Keratinocyte (primary cell): ENCODE results near the gene HECTD4. TPM values are rescaled to one million over a fixed set of nuclear protein-coding genes. Genes with fewer than 3 reads are reported as not detected.
A peak's percentile ranks its signal among the peaks of the same experiment; 100 is the strongest.

Source experiments
- DNase-seq: peaks from one replicate; pipeline ENCODE4 v3.0.0-alpha.2; 2011; ENCODE audit warnings: low read depth, missing footprints, low spot score
- FAIRE-seq: peaks from 2 replicates; lab custom pipeline; 2011; peaks lifted over from hg19 to GRCh38; lab: Jason Lieb, UNC
- H2AFZ ChIP-seq: 2 replicates; pipeline ENCODE4 v1.6.0; 2012; ENCODE audit warnings: low read length, control low read depth, inconsistent platforms; ENCODE audit not compliant: control insufficient read depth
- H3K27ac ChIP-seq: 2 replicates; pipeline ENCODE4 v1.5.1; 2011; ENCODE audit warnings: low read length; ENCODE audit not compliant: control insufficient read depth, insufficient read depth
- H3K27me3 ChIP-seq: 3 replicates; pipeline ENCODE4 v1.6.0; 2011; ENCODE audit warnings: low read length; ENCODE audit not compliant: control insufficient read depth, insufficient read depth; ENCODE audit errors: extremely low read depth
- H3K36me3 ChIP-seq, 2 experiments: 2 replicates in 1 of 2; 3 replicates in 1 of 2; pipeline ENCODE4 v1.5.1; 2011; ENCODE audit warnings: low read length in 2 of 2, mild to moderate bottlenecking in 1 of 2; ENCODE audit not compliant: control insufficient read depth in 2 of 2, insufficient read depth in 2 of 2; ENCODE audit errors: extremely low read depth in 1 of 2
- H3K4me1 ChIP-seq: 3 replicates; pipeline ENCODE4 v1.5.1; 2011; ENCODE audit warnings: low read length; ENCODE audit not compliant: control insufficient read depth, insufficient read depth; ENCODE audit errors: extremely low read depth
- H3K4me2 ChIP-seq: 3 replicates; pipeline ENCODE4 v1.6.0; 2011; ENCODE audit warnings: low read depth, low read length; ENCODE audit not compliant: control insufficient read depth, insufficient read depth; ENCODE audit errors: extremely low read depth
- H3K4me3 ChIP-seq, 3 experiments: fragments of 200-600 bp in 1 of 3; sonication (generic) in 1 of 3; 2 replicates in 2 of 3; 3 replicates in 1 of 3; pipeline ENCODE4 v1.5.1; 2011 to 2016; ENCODE audit warnings: low read length in 3 of 3, mild to moderate bottlenecking in 3 of 3, control low read depth in 2 of 3, inconsistent platforms in 1 of 3, low read depth in 1 of 3, mixed read lengths in 1 of 3, mixed run types in 1 of 3, moderate library complexity in 1 of 3; ENCODE audit not compliant: control insufficient read depth in 2 of 3, insufficient read depth in 2 of 3; ENCODE audit errors: extremely low read depth in 1 of 3
- H3K79me2 ChIP-seq: 2 replicates; pipeline ENCODE4 v1.6.0; 2012; ENCODE audit warnings: low read length; ENCODE audit not compliant: control insufficient read depth, insufficient read depth
- H3K9ac ChIP-seq: 3 replicates; pipeline ENCODE4 v1.6.0; 2011; ENCODE audit warnings: low read length; ENCODE audit not compliant: control insufficient read depth, insufficient read depth; ENCODE audit errors: extremely low read depth
- H3K9me1 ChIP-seq: 3 replicates; pipeline ENCODE4 v1.6.0; 2011; ENCODE audit warnings: low read length; ENCODE audit not compliant: control insufficient read depth, insufficient read depth; ENCODE audit errors: extremely low read depth
- H3K9me3 ChIP-seq: 2 replicates; pipeline ENCODE4 v1.5.1; 2012; ENCODE audit warnings: low read depth, low read length; ENCODE audit not compliant: control insufficient read depth
- H4K20me1 ChIP-seq: 3 replicates; pipeline ENCODE4 v1.6.0; 2011; ENCODE audit warnings: low read length; ENCODE audit not compliant: control insufficient read depth, insufficient read depth; ENCODE audit errors: extremely low read depth
- EZH2 ChIP-seq: IDR thresholded peaks from one replicate; pipeline ENCODE4 v1.6.1; 2012; ENCODE audit warnings: inconsistent platforms, mild to moderate bottlenecking, low read length, moderate library complexity
- dilution Hi-C: fragments of 300-500 bp; cut with MboI; formaldehyde crosslinking; loops from one replicate; pipeline ENCODE4 v1.7.0; 2020; ENCODE audit warnings: low sequenced_read_pairs; ENCODE audit not compliant: extremely low pct_ligation_motif_present
- polyA plus RNA-seq, 5 experiments: library from polyadenylated mRNA; depleted of rRNA in 3 of 5; stranded (reverse) in 3 of 5; stranded (forward) in 1 of 5; unstranded in 1 of 5; fragments of >200 nt; gene quantifications; 1 replicate in 1 of 5; 2 replicates in 3 of 5; 3 replicates in 1 of 5; pipeline versions ENCODE4 v1.2.1 to v1.2.3, GENCODE V29; 2011 to 2012; ENCODE audit warnings: missing spikeins in 2 of 5, low read depth in 1 of 5, low replicate concordance in 1 of 5
- TF ChIP-seq, protein P1 (sequence below), 3 experiments: IDR thresholded peaks in 1 of 3; conservative IDR thresholded peaks in 1 of 3; optimal IDR thresholded peaks in 1 of 3; 2 replicates in 2 of 3; 3 replicates in 1 of 3; pipeline versions ENCODE3 to v1.5.1; 2011; ENCODE audit warnings: low read length in 3 of 3, mild to moderate bottlenecking in 3 of 3, moderate library complexity in 2 of 3, control low read depth in 1 of 3, inconsistent platforms in 1 of 3; ENCODE audit not compliant: insufficient read depth in 2 of 3; ENCODE audit errors: extremely low read depth in 1 of 3

HECTD4 gene
- polyA plus RNA-seq, 1 donor (not counting 4 experiments of a cell fraction or from before 2014, with no cell fraction given), result 7.5 TPM

DNA sequence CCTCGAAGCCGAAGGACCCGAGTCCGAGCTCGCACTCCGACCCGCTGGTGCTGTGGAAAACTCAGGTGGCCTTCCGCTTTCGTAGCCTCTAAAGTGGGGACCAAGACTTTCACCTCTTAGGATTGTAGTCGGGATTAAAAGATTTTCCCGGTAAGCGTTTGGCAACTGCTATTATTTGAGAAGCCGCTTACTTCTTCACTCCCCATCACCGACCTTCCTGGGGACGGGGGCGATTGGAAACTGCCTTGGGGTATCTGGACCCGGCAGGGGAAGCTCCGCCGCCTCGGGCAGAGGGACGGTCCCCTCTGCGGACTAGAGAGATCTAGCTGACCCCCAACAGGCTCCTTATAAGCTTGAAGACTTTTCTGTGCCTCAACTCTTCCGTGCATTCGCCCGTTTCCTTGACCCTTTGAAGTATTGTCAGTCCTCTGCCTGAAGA lies 256.2 kb downstream of the HECTD4 start:
- no peaks in the 10 kb centered on the region for H3K36me3 ChIP-seq
- H2AFZ ChIP-seq, result peak overlapping the region; percentile 87
- H3K9me3 ChIP-seq, result no peaks in the 10 kb centered on the region
- no peaks in the 10 kb centered on the region for H4K20me1 ChIP-seq
- H3K4me1 ChIP-seq, result peaks cover 52% of the 10 kb centered on the region
- DNase-seq (no peak), FAIRE-seq (no peak)
- peak overlapping the region; percentile 99 for H3K4me2 ChIP-seq
- TF ChIP-seq, protein P1, sequence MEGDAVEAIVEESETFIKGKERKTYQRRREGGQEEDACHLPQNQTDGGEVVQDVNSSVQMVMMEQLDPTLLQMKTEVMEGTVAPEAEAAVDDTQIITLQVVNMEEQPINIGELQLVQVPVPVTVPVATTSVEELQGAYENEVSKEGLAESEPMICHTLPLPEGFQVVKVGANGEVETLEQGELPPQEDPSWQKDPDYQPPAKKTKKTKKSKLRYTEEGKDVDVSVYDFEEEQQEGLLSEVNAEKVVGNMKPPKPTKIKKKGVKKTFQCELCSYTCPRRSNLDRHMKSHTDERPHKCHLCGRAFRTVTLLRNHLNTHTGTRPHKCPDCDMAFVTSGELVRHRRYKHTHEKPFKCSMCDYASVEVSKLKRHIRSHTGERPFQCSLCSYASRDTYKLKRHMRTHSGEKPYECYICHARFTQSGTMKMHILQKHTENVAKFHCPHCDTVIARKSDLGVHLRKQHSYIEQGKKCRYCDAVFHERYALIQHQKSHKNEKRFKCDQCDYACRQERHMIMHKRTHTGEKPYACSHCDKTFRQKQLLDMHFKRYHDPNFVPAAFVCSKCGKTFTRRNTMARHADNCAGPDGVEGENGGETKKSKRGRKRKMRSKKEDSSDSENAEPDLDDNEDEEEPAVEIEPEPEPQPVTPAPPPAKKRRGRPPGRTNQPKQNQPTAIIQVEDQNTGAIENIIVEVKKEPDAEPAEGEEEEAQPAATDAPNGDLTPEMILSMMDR (optimal IDR thresholded peaks at IDR 0.05 in 1 of 3, IDR thresholded peaks at IDR 0.05 in 1 of 3, conservative IDR thresholded peaks at IDR 0.05 in 1 of 3; ENCODE audit: extremely low read depth in 1 of 3, insufficient read depth in 2 of 3, low read length in 3 of 3), result no peak
- no peak for TF ChIP-seq EZH2
- peak overlapping the region; percentile 86 to 93 (median 89) for H3K4me3 ChIP-seq
- no peaks in the 10 kb centered on the region for H3K27me3 ChIP-seq
- H3K79me2 ChIP-seq, result peaks cover 28% of the 10 kb centered on the region
- H3K9me1 ChIP-seq, result peaks cover 2% of the 10 kb centered on the region
- dilution Hi-C loops, result no loop called here
- peak overlapping the region; percentile 94 for H3K9ac ChIP-seq
- peak overlapping the region; percentile 80 for H3K27ac ChIP-seq

DNA sequence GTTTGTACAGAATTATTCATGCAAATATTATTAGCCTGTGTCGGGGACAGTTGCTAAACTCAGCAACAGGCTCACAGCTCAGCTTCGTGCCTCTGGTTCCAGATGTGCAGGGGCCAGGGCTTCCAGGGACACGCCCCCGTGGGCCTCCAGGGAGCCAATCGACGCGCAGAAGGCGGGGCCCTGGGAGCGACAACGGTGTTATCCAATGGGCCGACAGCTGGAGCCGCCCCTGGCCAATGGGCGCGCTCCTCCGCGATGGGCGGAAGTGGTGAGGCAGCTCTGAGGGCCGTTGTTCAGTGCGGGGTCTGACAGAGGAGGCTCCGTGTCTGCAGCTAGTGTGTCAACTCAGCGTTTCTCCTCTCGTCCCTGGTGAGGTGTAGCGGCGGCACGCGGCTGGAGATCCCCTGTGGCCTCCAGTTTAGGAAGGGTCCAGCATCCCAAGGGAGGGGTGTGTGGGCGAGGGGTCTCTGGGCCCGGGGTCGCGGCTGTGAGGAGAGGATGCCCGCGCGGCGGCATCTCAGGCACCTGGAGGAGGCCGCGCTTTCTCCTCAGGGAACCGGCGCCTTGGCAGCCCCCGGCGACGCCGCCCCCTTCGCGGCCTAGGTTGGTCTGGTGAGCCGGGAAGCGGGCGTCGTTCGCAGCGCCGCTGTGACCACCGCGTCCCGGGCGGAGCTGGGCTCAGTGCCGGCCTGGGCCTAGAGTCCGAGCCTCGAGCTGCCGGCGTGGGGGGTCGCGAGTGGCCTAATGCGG lies 256.8 kb downstream of the HECTD4 start, which contains the start of gene TRAFD1:
Gene TRAFD1 (plus strand): TSS at position 311 of the 750 bp plus-strand sequence. CDS start 4,963 bp downstream, outside the sequence.
- Histone ChIP-seq H2AFZ (peak within 1 kb of the TSS; percentile 87), H3K9ac (peak within 1 kb of the TSS; percentile 94), H3K4me2 (peak within 1 kb of the TSS; percentile 99), H3K4me3 (peak within 1 kb of the TSS; percentile 86 to 93 (median 89)), H3K36me3 (no peaks in the 10 kb centered on the region), H3K9me3 (no peaks in the 10 kb centered on the region), H3K9me1 (peaks cover 2% of the 10 kb centered on the region), H3K4me1 (peaks cover 46% of the 10 kb centered on the region), H3K27ac (peak within 1 kb of the TSS; percentile 80), H3K27me3 (no peaks in the 10 kb centered on the region), H3K79me2 (peaks cover 26% of the 10 kb centered on the region), H4K20me1 (no peaks in the 10 kb centered on the region)
- dilution Hi-C loops, result no loop called here
- FAIRE-seq, result peak; percentile 39
- TF ChIP-seq, protein P1 (optimal IDR thresholded peaks at IDR 0.05 in 1 of 3, IDR thresholded peaks at IDR 0.05 in 1 of 3, conservative IDR thresholded peaks at IDR 0.05 in 1 of 3; ENCODE audit: extremely low read depth in 1 of 3, insufficient read depth in 2 of 3, low read length in 3 of 3), result no peak
- TF ChIP-seq EZH2, result no peak
- peak; percentile 75 for DNase-seq
